Osteoblast (primary cell): ENCODE measurements around the gene TNFAIP3. TPM values are rescaled to one million over a fixed set of nuclear protein-coding genes. Genes with fewer than 3 reads are reported as not detected.
A peak's percentile ranks its signal among the peaks of the same experiment; 100 is the strongest.

Source experiments
- DNase-seq: peaks from one replicate; pipeline ENCODE4 v3.0.0; 2011; ENCODE audit warnings: low spot score, mixed read lengths; ENCODE audit not compliant: insufficient read length; ENCODE audit errors: missing footprints
- H2AFZ ChIP-seq: 2 replicates; pipeline ENCODE4 v1.6.0; 2011; ENCODE audit warnings: mild to moderate bottlenecking, low read length
- H3K27ac ChIP-seq: 2 replicates; pipeline ENCODE4 v1.5.1; 2011; ENCODE audit warnings: mild to moderate bottlenecking, low read depth, low read length, moderate library complexity
- H3K27me3 ChIP-seq: 2 replicates; pipeline ENCODE4 v1.6.0; 2012; ENCODE audit warnings: mild to moderate bottlenecking, control low read depth, inconsistent platforms, low read length, moderate library complexity; ENCODE audit not compliant: insufficient read depth
- H3K36me3 ChIP-seq: 2 replicates; pipeline ENCODE4 v1.5.1; 2011; ENCODE audit warnings: mild to moderate bottlenecking, low read length, control low read depth, moderate library complexity; ENCODE audit not compliant: insufficient read depth
- H3K4me1 ChIP-seq: 2 replicates; pipeline ENCODE4 v1.5.1; 2011; ENCODE audit warnings: mild to moderate bottlenecking, low read length, control low read depth, moderate library complexity; ENCODE audit not compliant: insufficient read depth
- H3K4me2 ChIP-seq: 2 replicates; pipeline ENCODE4 v1.6.0; 2011; ENCODE audit warnings: mild to moderate bottlenecking, low read length; ENCODE audit not compliant: insufficient read depth
- H3K4me3 ChIP-seq: fragments of 200-600 bp; sonication (generic); 3 replicates; pipeline ENCODE4 v1.5.1; 2012; ENCODE audit warnings: mild to moderate bottlenecking, low read length, inconsistent platforms; ENCODE audit not compliant: insufficient read depth
- H3K79me2 ChIP-seq: 2 replicates; pipeline ENCODE4 v1.6.0; 2012; ENCODE audit warnings: mild to moderate bottlenecking, low read length, control low read depth, inconsistent platforms; ENCODE audit not compliant: insufficient read depth
- H3K9me3 ChIP-seq: 2 replicates; pipeline ENCODE4 v1.5.1; 2011; ENCODE audit warnings: low read depth, low read length, control low read depth
- H4K20me1 ChIP-seq: 2 replicates; pipeline ENCODE4 v1.6.0; 2012; ENCODE audit warnings: mild to moderate bottlenecking, low read length, control low read depth; ENCODE audit not compliant: insufficient read depth
- CTCF ChIP-seq: IDR thresholded peaks from 2 replicates; pipeline ENCODE4 v1.5.1; 2011; ENCODE audit warnings: mild to moderate bottlenecking, low read depth, low read length, moderate library complexity; ENCODE audit errors: extremely low read depth
- total RNA-seq: library from RNA; depleted of rRNA; stranded (reverse); fragments of >200 nt; gene quantifications from 2 replicates; pipeline ENCODE4 v1.2.3, GENCODE V29; 2012

TNFAIP3 gene
- total RNA-seq, 1 donor = 10.5 TPM

GRCh38 chr6:137824896-137825295 lies 42.2 kb upstream of the TNFAIP3 start:
- H4K20me1 ChIP-seq = no peaks in the 10 kb centered on the region
- no peak overlapping the region for H3K4me3 ChIP-seq

GRCh38 chr6:137827411-137827940 lies 39.6 kb upstream of the TNFAIP3 start:
- Histone ChIP-seq H3K27ac (no peak overlapping the region), H3K79me2 (no peaks in the 10 kb centered on the region), H3K36me3 (no peaks in the 10 kb centered on the region), H3K4me1 (peaks cover 36% of the 10 kb centered on the region), H3K4me3 (no peak overlapping the region), H2AFZ (no peak overlapping the region), H3K4me2 (no peak overlapping the region), H3K9me3 (no peaks in the 10 kb centered on the region), H3K27me3 (no peaks in the 10 kb centered on the region), H4K20me1 (no peaks in the 10 kb centered on the region)
- no peak for DNase-seq
- no peak for TF ChIP-seq CTCF

More at GRCh38 chr6:137824896-137825295, 42.2 kb upstream of the TNFAIP3 start:
- DNase-seq = no peak
- Histone ChIP-seq H3K4me2 (no peak overlapping the region), H3K9me3 (no peaks in the 10 kb centered on the region), H2AFZ (peak overlapping the region; percentile 55), H3K4me1 (peaks cover 28% of the 10 kb centered on the region), H3K79me2 (no peaks in the 10 kb centered on the region), H3K36me3 (no peaks in the 10 kb centered on the region), H3K27ac (no peak overlapping the region), H3K27me3 (no peaks in the 10 kb centered on the region)
- TF ChIP-seq CTCF = no peak

- Histone ChIP-seq H3K27me3 (no peaks in the 10 kb centered on the region), H3K79me2 (no peaks in the 10 kb centered on the region), H2AFZ (no peak overlapping the region), H3K4me3 (no peak overlapping the region), H4K20me1 (no peaks in the 10 kb centered on the region), H3K4me2 (no peak overlapping the region), H3K36me3 (no peaks in the 10 kb centered on the region), H3K9me3 (no peaks in the 10 kb centered on the region), H3K4me1 (peaks cover 40% of the 10 kb centered on the region), H3K27ac (no peak overlapping the region)
- no peak for TF ChIP-seq CTCF
- no peak for DNase-seq
These were observed 38.9 kb upstream of the TNFAIP3 start for GRCh38 chr6:137827977-137828810.

GRCh38 chr6:137829641-137830083 lies 37.4 kb upstream of the TNFAIP3 start:
- Histone ChIP-seq H3K9me3 (no peaks in the 10 kb centered on the region), H3K79me2 (no peaks in the 10 kb centered on the region), H3K4me1 (peaks cover 40% of the 10 kb centered on the region), H4K20me1 (no peaks in the 10 kb centered on the region), H3K4me2 (peak overlapping the region; percentile 1), H3K4me3 (no peak overlapping the region), H2AFZ (no peak overlapping the region), H3K36me3 (no peaks in the 10 kb centered on the region), H3K27me3 (no peaks in the 10 kb centered on the region), H3K27ac (peak overlapping the region; percentile 34)
- no peak for TF ChIP-seq CTCF
- no peak for DNase-seq
